Measurements from ENCODE around the gene SULT1C2. TPM values are rescaled to one million over a fixed set of nuclear protein-coding genes. Genes with fewer than 3 reads are reported as not detected.
"Not testable (repeated sequence)": the region's sequence is repeated elsewhere in the genome, so short reads cannot be mapped to it uniquely, and the experiment has no call there.

The SULT1C2 gene
- total RNA-seq, 4 donors from 2014 or later, result 0.23 to 0.42 TPM; not detected in 2

DNA sequence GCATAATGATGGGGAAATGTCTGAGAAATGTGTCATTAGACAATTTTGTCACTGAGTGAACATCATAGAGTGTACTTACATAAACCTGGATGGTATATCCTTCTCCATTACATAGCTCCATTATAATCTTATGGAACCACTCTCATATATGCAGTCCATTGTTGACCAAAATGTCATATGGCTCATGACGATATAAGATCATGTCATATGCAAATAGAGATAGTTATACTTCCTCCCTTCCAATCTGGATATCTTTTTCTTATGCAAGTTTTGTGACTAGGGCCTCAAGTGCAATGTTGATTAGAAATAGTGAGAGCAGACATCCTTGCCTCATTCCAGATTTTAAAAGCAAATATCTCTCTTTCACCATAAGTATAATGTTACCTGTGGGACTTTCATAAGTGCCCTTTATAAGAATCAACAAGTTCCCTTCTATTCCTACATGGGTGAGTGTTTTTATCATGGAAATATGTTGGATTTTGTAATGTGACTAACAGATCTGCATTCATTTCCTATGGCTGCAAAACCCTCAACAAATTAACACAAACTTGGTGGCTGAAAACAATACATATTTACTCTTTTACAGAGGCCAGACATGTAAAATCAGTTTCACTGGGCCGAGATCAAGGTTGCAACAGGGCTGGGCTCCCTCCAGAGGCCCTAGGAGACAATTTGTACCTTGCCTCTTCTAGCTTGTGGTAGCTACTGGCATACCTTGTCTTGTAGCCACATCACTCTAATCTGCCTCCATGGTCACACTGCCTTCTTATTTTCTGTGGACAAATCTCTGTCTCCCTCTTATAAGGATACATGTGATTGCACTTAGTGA lies 67.4 kb downstream of the SULT1C2 start:
- intact Hi-C loops (cut with DNase I; ENCODE audit: low total_unique reads), result loop anchor here (5.0 kb wide), 1 partner anchor 221 kb away; no protein-coding TSS in a partner anchor
- 75 to 84% methylated on average over 2 of the region's 2 CpGs for WGBS, 2 donors

GRCh38 chr2:108359336-108359735 lies 70.6 kb downstream of the SULT1C2 start:
- DNase-seq (ENCODE audit: low spot score in 2 of 2); H3K4me3 ChIP-seq (ENCODE audit: low read depth, poor library complexity, severe bottlenecking): not testable (repeated sequence)
- intact Hi-C loops (cut with DNase I; ENCODE audit: low total_unique reads), result loop anchor here (5.0 kb wide), 1 partner anchor 218 kb away; no protein-coding TSS in a partner anchor
- WGBS, 2 donors, result 68 to 85% methylated on average over 1 of the region's 1 CpG

More for the DNA sequence above, 67.4 kb downstream of the SULT1C2 start:
- no peak overlapping the region for H3K4me3 ChIP-seq (ENCODE audit: low read depth, poor library complexity, severe bottlenecking)
- TF ChIP-seq POLR2A (IDR thresholded peaks at IDR 0.05), result no peak
- TF ChIP-seq, protein P1, sequence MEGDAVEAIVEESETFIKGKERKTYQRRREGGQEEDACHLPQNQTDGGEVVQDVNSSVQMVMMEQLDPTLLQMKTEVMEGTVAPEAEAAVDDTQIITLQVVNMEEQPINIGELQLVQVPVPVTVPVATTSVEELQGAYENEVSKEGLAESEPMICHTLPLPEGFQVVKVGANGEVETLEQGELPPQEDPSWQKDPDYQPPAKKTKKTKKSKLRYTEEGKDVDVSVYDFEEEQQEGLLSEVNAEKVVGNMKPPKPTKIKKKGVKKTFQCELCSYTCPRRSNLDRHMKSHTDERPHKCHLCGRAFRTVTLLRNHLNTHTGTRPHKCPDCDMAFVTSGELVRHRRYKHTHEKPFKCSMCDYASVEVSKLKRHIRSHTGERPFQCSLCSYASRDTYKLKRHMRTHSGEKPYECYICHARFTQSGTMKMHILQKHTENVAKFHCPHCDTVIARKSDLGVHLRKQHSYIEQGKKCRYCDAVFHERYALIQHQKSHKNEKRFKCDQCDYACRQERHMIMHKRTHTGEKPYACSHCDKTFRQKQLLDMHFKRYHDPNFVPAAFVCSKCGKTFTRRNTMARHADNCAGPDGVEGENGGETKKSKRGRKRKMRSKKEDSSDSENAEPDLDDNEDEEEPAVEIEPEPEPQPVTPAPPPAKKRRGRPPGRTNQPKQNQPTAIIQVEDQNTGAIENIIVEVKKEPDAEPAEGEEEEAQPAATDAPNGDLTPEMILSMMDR (IDR thresholded peaks at IDR 0.05), result no peak
- DNase-seq (ENCODE audit: low spot score in 2 of 2), result no peak

Other genes with a start within 250 kb of the SULT1C2 start
- not detected for gene SULT1C3, start 48.9 kb upstream of the SULT1C2 start, total RNA-seq
- 1 to 10 TPM in 2 of 4 donors, under 1 TPM in 2; 0.17 to 2.4 (median 0.93) TPM for gene SULT1C4, start 89.1 kb downstream of the SULT1C2 start, total RNA-seq
- gene GCC2, start 160.3 kb downstream of the SULT1C2 start, total RNA-seq, result 10 to 100 TPM; 19.6 to 39.5 (median 21.8) TPM
- gene LIMS1, start 245.6 kb downstream of the SULT1C2 start, total RNA-seq, result 10 to 100 TPM; 43.6 to 89.3 (median 59.6) TPM